Karpas-422 (cell line): ENCODE results near the gene CSH1. TPM values are rescaled to one million over a fixed set of nuclear protein-coding genes. Genes with fewer than 3 reads are reported as not detected.
A peak's percentile ranks its signal among the peaks of the same experiment; 100 is the strongest.
"Not testable (repeated sequence)": the region's sequence is repeated elsewhere in the genome, so short reads cannot be mapped to it uniquely, and the experiment has no call there.

Experiments
- DNase-seq: peaks from one replicate; pipeline ENCODE4 v3.0.0-alpha.2; 2015
- H2AFZ ChIP-seq: fragments of 200-600 bp; sonication (generic); 2 replicates; pipeline ENCODE4 v1.6.1; 2014; ENCODE audit warnings: antibody characterized with exemption, low read length, mixed read lengths
- H3K27ac ChIP-seq: fragments of 200-600 bp; sonication (generic); 2 replicates; pipeline ENCODE4 v1.5.1; 2014; ENCODE audit warnings: mild to moderate bottlenecking, low read length, moderate library complexity
- H3K27me3 ChIP-seq: fragments of 200-600 bp; sonication (generic); 2 replicates; pipeline ENCODE4 v1.6.1; 2014; ENCODE audit warnings: low read length, mixed read lengths
- H3K36me3 ChIP-seq: fragments of 200-600 bp; sonication (generic); 2 replicates; pipeline ENCODE4 v1.6.1; 2014; ENCODE audit warnings: low read length, mixed read lengths; ENCODE audit not compliant: insufficient read depth
- H3K4me1 ChIP-seq: fragments of 200-600 bp; sonication (generic); 2 replicates; pipeline ENCODE4 v1.6.1; 2014; ENCODE audit warnings: mild to moderate bottlenecking, low read length, mixed read lengths
- H3K4me2 ChIP-seq: fragments of 200-600 bp; sonication (generic); 2 replicates; pipeline ENCODE4 v1.6.1; 2014; ENCODE audit warnings: low read length, low read depth, mild to moderate bottlenecking; ENCODE audit not compliant: poor library complexity, severe bottlenecking
- H3K4me3 ChIP-seq: fragments of 200-600 bp; sonication (generic); 2 replicates; pipeline ENCODE4 v1.5.1; 2014; ENCODE audit warnings: mild to moderate bottlenecking, antibody characterized with exemption, low read length, mixed read lengths
- H3K79me2 ChIP-seq: fragments of 200-600 bp; sonication (generic); 2 replicates; pipeline ENCODE4 v1.6.1; 2014; ENCODE audit warnings: mild to moderate bottlenecking, low read length, mixed read lengths
- H3K9ac ChIP-seq: fragments of 200-600 bp; sonication (generic); 2 replicates; pipeline ENCODE4 v1.6.0; 2014; ENCODE audit warnings: low read length
- H3K9me2 ChIP-seq: fragments of 200-600 bp; sonication (generic), shearing (Covaris generic); replicated peaks from 2 replicates; pipeline ENCODE4 v1.6.0; 2014; ENCODE audit warnings: mild to moderate bottlenecking, low read length, moderate library complexity; ENCODE audit not compliant: insufficient read depth
- H3K9me3 ChIP-seq: fragments of 300-700, 200-600 bp; sonication (generic); 2 replicates; pipeline ENCODE4 v1.6.1; 2014; ENCODE audit warnings: low read length, mixed read lengths
- H4K20me1 ChIP-seq: fragments of 200-600 bp; sonication (generic); 2 replicates; pipeline ENCODE4 v1.6.1; 2014; ENCODE audit warnings: mild to moderate bottlenecking, antibody characterized with exemption, low read length, low read depth; ENCODE audit not compliant: insufficient read depth
- total RNA-seq: library from RNA; depleted of rRNA; stranded (reverse); fragments of >200 nt; shearing (Covaris generic); gene quantifications from 2 replicates; pipeline ENCODE4 v1.2.3, GENCODE V29; 2014; ENCODE audit warnings: low replicate concordance; rRNA removed

Gene CSH1
- not detected in 2 replicates for total RNA-seq

- H3K36me3 ChIP-seq, H3K79me2 ChIP-seq, H3K27me3 ChIP-seq, H4K20me1 ChIP-seq, H2AFZ ChIP-seq, H3K27ac ChIP-seq, H3K9me2 ChIP-seq, H3K4me2 ChIP-seq, H3K9me3 ChIP-seq, H3K9ac ChIP-seq, DNase-seq, H3K4me1 ChIP-seq, H3K4me3 ChIP-seq: not testable (repeated sequence)
Observed at GRCh38 chr17:63896524-63897354, at the start of gene CSH1. Gene CSH1, minus strand, starts transcription at chr17:63896574. Its CDS starts 63 bp downstream, at chr17:63896511.

GRCh38 chr17:63945784-63946439 lies 49.5 kb upstream of the CSH1 start:
- no peaks in the 10 kb centered on the region for H3K9me2 ChIP-seq
- H2AFZ ChIP-seq, result no peak overlapping the region; the same call in 1 of the 2 replicates
- H3K27ac ChIP-seq, result peak overlapping the region; percentile 82; the same call in 1 of the 2 replicates
- H3K4me2 ChIP-seq, result peak overlapping the region; percentile 74
- no peaks in the 10 kb centered on the region for H3K9me3 ChIP-seq
- H3K9ac ChIP-seq, result peak overlapping the region; percentile 70
- no peaks in the 10 kb centered on the region for H4K20me1 ChIP-seq
- H3K36me3 ChIP-seq, result no peaks in the 10 kb centered on the region
- H3K27me3 ChIP-seq, result no peaks in the 10 kb centered on the region
- no peaks in the 10 kb centered on the region for H3K79me2 ChIP-seq
- DNase-seq, result peak; percentile 56
- peaks cover 15% of the 10 kb centered on the region for H3K4me1 ChIP-seq
- peak overlapping the region; percentile 59; the same call in 1 of the 2 replicates for H3K4me3 ChIP-seq

- Histone ChIP-seq H3K4me3 (no peak overlapping the region), H3K4me1 (peaks cover 15% of the 10 kb centered on the region), H3K9ac (no peak overlapping the region), H3K4me2 (no peak overlapping the region), H4K20me1 (no peaks in the 10 kb centered on the region), H3K9me2 (no peaks in the 10 kb centered on the region), H3K27me3 (no peaks in the 10 kb centered on the region), H3K27ac (no peak overlapping the region), H3K9me3 (no peaks in the 10 kb centered on the region), H2AFZ (no peak overlapping the region), H3K36me3 (no peaks in the 10 kb centered on the region), H3K79me2 (no peaks in the 10 kb centered on the region)
- no peak for DNase-seq
Observed at GRCh38 chr17:63944736-63945499, 48.5 kb upstream of the CSH1 start.

GRCh38 chr17:63943745-63944144 lies 47.4 kb upstream of the CSH1 start:
- peaks cover 15% of the 10 kb centered on the region for H3K4me1 ChIP-seq

GRCh38 chr17:63942309-63942985 lies 46.1 kb upstream of the CSH1 start:
- H3K9ac ChIP-seq, result no peak overlapping the region

More at GRCh38 chr17:63943745-63944144, 47.4 kb upstream of the CSH1 start:
- no peak overlapping the region for H3K4me2 ChIP-seq
- no peaks in the 10 kb centered on the region for H3K36me3 ChIP-seq
- no peaks in the 10 kb centered on the region for H3K27me3 ChIP-seq
- no peaks in the 10 kb centered on the region for H3K9me3 ChIP-seq
- H2AFZ ChIP-seq, result no peak overlapping the region
- DNase-seq, result no peak
- no peaks in the 10 kb centered on the region for H3K79me2 ChIP-seq
- no peak overlapping the region for H3K9ac ChIP-seq
- no peaks in the 10 kb centered on the region for H3K9me2 ChIP-seq
- H3K27ac ChIP-seq, result no peak overlapping the region
- no peak overlapping the region for H3K4me3 ChIP-seq
- no peaks in the 10 kb centered on the region for H4K20me1 ChIP-seq

GRCh38 chr17:63941751-63942150 lies 45.4 kb upstream of the CSH1 start:
- Histone ChIP-seq H3K36me3 (no peaks in the 10 kb centered on the region), H3K4me1 (peaks cover 21% of the 10 kb centered on the region), H3K79me2 (no peaks in the 10 kb centered on the region), H3K27ac (no peak overlapping the region), H3K27me3 (no peaks in the 10 kb centered on the region), H3K4me3 (no peak overlapping the region), H3K4me2 (no peak overlapping the region), H2AFZ (no peak overlapping the region), H3K9me2 (no peaks in the 10 kb centered on the region), H4K20me1 (no peaks in the 10 kb centered on the region), H3K9me3 (no peaks in the 10 kb centered on the region), H3K9ac (no peak overlapping the region)
- no peak for DNase-seq

More at GRCh38 chr17:63942309-63942985, 46.1 kb upstream of the CSH1 start:
- H3K79me2 ChIP-seq, result no peaks in the 10 kb centered on the region
- H4K20me1 ChIP-seq, result no peaks in the 10 kb centered on the region
- H3K4me1 ChIP-seq, result peaks cover 17% of the 10 kb centered on the region
- no peaks in the 10 kb centered on the region for H3K36me3 ChIP-seq
- H3K27ac ChIP-seq, result no peak overlapping the region
- no peaks in the 10 kb centered on the region for H3K9me2 ChIP-seq
- DNase-seq, result no peak
- no peak overlapping the region for H3K4me3 ChIP-seq
- no peak overlapping the region for H3K4me2 ChIP-seq
- H3K27me3 ChIP-seq, result no peaks in the 10 kb centered on the region
- H2AFZ ChIP-seq, result no peak overlapping the region
- no peaks in the 10 kb centered on the region for H3K9me3 ChIP-seq

GRCh38 chr17:63941162-63941561 lies 44.8 kb upstream of the CSH1 start:
- H3K4me1 ChIP-seq, result peaks cover 21% of the 10 kb centered on the region
- H2AFZ ChIP-seq, result no peak overlapping the region

More at GRCh38 chr17:63941162-63941561, 44.8 kb upstream of the CSH1 start:
- Histone ChIP-seq H3K79me2 (no peaks in the 10 kb centered on the region), H3K9me3 (no peaks in the 10 kb centered on the region), H3K27ac (no peak overlapping the region), H3K4me3 (no peak overlapping the region), H3K4me2 (no peak overlapping the region), H4K20me1 (no peaks in the 10 kb centered on the region), H3K9me2 (no peaks in the 10 kb centered on the region), H3K36me3 (no peaks in the 10 kb centered on the region), H3K27me3 (no peaks in the 10 kb centered on the region), H3K9ac (no peak overlapping the region)
- no peak for DNase-seq
